NOMO-1 treated with DMSO at 0.1 percent for 48 hours (cell line): Measurements from ENCODE around the gene GPC6.

ENCODE experiments used
- DNase-seq: peaks from one replicate; lab custom pipeline; 2025; ENCODE audit not compliant: unreplicated experiment; lab: John Stamatoyannopoulos, UW

Gene GPC6

DNA sequence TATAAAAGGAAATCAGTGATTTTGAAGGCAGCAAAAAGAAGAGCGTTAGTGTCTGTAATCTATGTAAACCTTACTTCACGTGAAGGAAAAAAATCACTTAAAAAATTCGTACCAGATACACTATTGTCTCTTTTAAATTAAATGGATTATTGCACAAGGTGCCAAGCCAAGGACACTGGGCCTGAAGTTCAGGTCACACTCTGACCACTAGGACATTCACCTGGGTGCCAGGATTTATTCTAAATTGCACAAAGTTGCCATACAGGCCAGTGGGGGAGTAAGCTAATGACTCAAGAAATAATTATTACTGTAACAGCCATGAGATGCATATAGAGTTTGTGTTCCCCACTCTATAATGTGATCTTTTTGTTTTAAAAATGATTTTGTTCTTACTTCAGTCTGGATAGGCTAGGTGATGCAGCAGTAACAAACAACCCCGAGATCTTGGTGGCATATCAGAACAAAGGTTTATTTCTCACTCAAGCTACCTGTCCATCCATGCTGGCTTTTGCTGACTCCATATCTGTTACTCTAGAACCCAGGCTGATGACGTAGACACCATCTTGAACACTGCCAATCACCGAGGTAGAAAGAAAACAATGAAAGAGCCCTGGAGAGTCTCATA, 1000.8 kb downstream of the GPC6 start:
- DNase-seq, result no peak

DNA sequence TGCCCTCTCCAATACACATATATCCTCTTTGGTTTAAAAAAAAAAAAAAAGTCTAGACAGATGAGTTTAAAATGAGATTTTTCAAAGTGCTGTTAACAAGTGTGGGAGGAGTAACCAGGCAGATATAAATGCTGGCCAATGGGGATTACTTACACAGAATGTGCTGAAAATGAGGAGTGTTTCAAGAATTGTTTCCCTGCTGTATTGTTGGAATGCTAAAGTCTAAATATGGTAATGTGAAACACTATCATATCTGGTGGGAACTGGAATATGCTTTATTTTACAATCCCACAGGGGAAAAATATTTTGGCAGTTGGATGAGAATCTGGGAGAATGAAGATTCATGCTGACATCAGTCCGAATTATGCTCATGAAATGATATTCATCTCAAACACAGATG, 1002.2 kb downstream of the GPC6 start:
- no peak for DNase-seq

GRCh38 chr13:94232161-94232950, 1005.7 kb downstream of the GPC6 start:
- no peak for DNase-seq

DNA sequence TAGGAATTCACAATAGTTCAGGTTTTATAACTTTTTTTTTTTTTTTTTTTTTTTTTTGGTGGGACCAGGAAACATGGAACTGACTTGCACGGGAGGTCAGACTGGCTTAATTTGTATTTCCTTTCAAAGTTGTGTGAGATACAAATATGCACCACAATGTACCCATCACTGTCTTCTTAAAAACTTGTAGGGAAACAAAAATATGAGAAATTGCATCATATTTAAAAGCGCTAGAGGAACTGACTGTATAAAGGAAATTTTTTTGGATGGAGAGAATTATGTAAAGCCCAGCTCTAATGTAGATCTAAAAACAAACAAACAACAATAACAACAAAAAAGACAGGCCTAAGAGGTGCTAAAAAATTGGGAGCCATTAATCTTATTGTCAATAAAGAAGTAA, 1006.3 kb downstream of the GPC6 start:
- DNase-seq, result no peak

- DNase-seq, result no peak
These were observed 1006.8 kb downstream of the GPC6 start for GRCh38 chr13:94233401-94233800.

DNA sequence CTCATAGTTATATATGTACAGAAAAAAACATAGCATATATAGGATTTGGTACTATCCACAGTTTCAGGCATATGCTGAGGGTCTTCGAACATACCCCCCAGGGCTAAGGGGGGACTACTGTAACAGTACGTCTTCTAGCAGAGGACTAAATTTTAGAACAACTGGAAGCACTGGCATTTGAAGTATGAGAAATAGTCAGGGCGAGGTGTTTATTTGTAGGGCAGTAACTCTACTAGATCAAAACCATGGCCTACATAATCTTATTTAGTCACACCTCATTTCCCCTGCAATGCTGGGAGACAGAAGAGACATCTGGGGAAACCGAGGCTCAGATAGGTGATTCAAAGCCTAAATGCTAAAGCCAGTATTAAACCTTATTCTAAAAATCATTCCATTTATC, 1007.2 kb downstream of the GPC6 start:
- no peak for DNase-seq

DNA sequence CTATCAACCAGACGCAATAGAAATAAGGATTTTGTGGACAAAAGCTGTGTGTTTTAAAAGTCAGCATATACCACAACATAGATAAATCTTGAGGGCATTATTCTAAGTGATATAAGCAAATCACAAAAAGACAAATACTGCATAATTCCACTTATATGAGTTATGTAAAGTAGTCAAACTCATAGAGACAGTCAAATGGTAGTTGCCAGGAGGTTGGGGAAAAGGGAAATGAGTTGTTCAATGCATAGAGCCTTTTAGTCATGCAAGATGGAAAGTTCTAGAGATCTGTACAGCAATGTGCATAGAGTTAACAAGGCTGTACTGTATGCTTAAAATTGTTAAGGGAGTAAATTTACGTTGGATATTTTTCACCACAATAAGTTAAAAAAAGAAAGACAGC, 1008.1 kb downstream of the GPC6 start:
- no peak for DNase-seq

- DNase-seq, result no peak
These were observed 1009.5 kb downstream of the GPC6 start for GRCh38 chr13:94236132-94236531.

GRCh38 chr13:94236872-94237271, 1010.3 kb downstream of the GPC6 start:
- DNase-seq, result no peak

GRCh38 chr13:94239135-94239534, 1012.5 kb downstream of the GPC6 start:
- no peak for DNase-seq

- DNase-seq, result no peak
These were observed 1015.9 kb downstream of the GPC6 start for GRCh38 chr13:94242554-94242953.

GRCh38 chr13:94243551-94243950, 1016.9 kb downstream of the GPC6 start:
- DNase-seq, result no peak

- no peak for DNase-seq
These were observed 1019.9 kb downstream of the GPC6 start for GRCh38 chr13:94246495-94246894.

DNA sequence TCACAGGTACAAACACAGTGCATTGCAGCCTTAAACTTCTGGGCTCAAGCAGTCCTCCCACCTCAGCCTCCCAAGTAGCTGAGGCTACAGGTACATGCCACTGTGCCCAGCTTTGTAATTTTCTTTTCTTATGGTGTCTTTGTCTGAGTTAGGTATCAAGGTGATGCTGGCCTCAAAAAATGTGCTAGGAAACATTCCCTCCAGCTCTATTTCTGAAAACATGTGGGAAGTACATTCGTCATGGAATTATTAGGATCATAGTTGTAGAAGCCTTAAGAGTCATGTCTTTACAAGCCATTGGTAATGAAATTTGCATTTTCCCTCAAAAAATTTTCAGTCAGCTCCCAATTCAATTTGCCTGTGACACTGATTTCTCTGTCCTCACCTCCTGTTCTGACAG, 1021.3 kb downstream of the GPC6 start:
- no peak for DNase-seq

DNA sequence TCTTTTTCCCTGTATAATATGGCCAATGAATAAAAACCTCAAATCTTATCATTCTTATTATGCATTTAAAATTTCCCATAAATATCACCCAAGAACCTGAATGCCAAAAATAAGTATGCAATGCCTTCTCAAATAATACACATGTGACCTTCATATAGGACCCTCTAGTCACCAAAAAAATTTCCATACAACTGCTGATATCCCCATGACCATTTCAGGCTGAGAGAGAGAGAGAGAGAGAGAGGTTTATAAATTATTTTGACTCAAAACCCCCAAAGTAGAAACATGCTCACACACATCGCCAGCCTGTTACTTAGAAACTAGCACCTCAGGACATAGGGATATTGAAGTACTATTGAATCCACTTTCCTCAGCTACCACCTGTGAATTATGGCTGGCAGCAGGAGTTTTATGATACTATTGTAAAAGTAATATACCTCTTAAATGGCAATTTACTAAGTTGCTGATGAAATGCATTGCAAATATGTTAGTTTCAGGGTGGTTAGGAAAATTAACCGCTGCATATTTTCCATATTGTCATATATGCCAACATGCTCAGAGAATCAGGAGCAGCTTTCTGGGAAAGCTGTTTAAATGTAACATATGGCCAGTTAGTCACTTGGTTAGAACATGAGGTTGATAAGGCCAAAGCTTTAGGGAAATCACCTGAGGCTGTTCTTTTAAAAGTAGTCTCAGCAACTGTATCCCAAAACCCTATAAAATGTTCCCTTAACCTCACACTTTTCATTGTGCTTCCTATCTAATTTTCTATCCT, 1022.0 kb downstream of the GPC6 start:
- DNase-seq, result no peak

DNA sequence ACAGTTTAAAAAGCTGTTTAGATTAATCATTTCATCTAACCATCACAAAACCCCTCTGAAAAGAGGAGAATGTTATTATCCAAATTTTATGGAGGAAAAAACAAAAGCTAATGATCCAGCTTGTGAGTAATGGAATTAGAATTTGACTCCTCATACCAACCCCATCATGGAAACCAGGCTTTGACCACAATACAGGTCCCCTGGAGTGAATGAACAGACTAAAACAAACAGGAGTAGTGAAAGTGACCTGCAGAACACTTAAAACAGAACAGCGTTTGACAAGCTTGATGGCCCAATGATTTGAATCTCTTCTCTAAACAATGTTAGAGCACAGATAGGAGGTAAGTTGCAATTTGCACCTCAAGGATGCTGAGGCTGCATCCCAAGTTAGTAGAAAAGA, 1022.9 kb downstream of the GPC6 start:
- no peak for DNase-seq

DNA sequence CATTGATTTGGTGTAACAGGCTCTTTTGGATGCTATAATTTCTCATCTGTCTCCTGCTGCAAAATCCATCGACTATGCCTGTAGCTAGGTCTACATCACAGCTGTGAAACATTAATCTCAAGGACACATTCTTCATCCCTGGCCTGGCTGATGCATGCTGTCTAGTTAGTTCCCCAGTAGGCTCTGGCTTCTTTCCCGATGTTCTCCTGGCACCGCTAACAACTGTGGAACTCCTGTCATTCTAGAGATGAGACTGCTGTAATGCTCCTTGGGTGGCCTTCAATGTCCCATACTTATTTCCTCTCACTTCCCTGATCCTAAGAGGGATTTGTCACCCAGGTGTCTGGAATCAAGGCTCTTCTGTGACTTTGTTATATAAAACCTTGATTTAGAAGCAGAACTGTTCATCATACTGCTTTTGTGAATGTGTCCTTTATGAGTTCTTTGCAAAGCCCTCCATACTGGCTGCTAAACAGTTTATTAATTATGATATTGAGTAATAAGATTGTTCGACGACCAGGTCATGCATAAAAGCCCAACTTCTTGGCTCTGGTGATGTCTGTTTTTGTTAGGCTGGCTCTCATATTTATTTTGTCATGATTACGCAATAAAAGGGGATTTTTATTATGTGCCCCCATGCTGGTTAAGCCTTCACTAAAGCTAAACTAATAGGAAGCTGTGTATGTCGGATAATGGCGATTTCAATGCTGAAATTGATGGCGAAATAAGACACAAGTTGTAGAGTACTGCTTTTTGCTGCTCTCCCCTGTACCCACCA, 1025.4 kb downstream of the GPC6 start:
- DNase-seq, result no peak

DNA sequence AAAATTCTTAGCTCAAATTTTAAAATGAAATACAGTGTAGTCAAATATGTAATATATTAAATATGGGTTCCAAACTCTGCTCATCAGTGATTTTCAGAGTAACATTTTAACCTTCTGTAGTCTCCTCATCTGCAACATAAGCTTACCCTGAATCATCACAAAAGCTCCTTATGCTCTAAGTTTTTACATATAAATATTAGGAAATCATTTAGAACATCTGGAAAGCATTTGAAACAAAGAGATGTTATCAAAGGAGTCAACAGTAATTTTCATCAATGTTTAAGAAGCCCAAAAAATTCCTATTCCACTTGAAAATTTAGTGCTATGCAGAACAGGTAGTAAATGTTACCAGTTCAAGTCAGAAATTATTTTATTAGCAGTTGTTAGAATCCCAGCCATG, 1028.1 kb downstream of the GPC6 start:
- no peak for DNase-seq

DNA sequence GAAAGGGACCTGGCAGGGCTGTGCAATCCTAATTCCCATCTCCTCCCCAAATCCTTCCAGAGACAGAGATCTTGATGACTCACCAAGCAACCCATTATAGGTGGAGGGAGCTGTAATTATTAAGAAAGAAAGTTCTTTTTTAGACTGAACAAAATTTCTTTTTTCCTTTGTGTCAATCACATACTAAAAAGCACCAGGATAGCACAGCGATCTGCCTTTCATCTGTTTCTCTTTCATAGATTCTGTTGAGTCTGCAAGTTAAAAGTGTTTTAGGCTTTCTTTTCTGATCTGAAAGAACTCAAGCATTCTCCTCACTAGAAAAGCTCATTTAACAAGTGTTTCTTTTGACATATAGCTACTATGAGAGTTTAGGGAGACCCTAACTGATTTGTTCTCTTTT, 1030.1 kb downstream of the GPC6 start:
- DNase-seq, result no peak

DNA sequence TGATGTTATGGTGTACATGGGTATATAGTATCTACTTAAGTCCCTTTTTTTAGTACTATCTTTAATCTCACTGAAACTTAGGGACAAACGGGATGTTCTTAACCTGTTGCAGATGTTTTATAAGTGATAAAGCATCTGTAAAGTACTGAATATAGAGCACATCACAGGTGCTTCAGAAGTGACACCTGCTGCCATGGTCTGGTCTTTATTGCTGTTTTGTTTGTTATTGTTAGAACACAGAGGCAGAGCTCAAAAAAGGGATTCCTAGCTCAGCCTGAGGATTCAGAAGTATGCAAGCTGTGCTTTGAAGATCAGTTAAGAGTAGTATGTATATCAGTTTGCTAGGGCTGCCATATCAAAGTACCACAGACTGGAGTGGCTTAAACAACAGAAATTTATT, 1033.4 kb downstream of the GPC6 start:
- DNase-seq, result no peak

GRCh38 chr13:94261163-94261562, 1034.6 kb downstream of the GPC6 start:
- DNase-seq, result no peak
